BE2C (cell line): ENCODE data around the gene ZNRF2.

ENCODE experiments used
- DNase-seq: peaks from one replicate; pipeline ENCODE4 v3.0.0-alpha.2; 2020
- H3K27me3 ChIP-seq: fragments of 250-450 bp; sonication (Bioruptor Pico); 2 replicates; pipeline ENCODE4 v1.5.1; 2020; ENCODE audit warnings: mild to moderate bottlenecking
- H3K36me3 ChIP-seq: fragments of 250-450 bp; sonication (Bioruptor Pico); 2 replicates; pipeline ENCODE4 v1.5.1; 2020; ENCODE audit warnings: mild to moderate bottlenecking
- H3K4me1 ChIP-seq: fragments of 250-450 bp; sonication (Bioruptor Pico); 2 replicates; pipeline ENCODE4 v1.5.1; 2020
- H3K4me3 ChIP-seq: 2 replicates; pipeline ENCODE4 v1.5.1; 2011; ENCODE audit warnings: low read depth, low read length
- H3K9me3 ChIP-seq: fragments of 250-450 bp; sonication (Bioruptor Pico); 2 replicates; pipeline ENCODE4 v1.5.1; 2020
- TF ChIP-seq, protein P1 (sequence below): IDR thresholded peaks from 2 replicates; pipeline ENCODE4 v1.5.1; 2012; ENCODE audit warnings: mild to moderate bottlenecking, low read depth, low read length

ZNRF2 gene

DNA sequence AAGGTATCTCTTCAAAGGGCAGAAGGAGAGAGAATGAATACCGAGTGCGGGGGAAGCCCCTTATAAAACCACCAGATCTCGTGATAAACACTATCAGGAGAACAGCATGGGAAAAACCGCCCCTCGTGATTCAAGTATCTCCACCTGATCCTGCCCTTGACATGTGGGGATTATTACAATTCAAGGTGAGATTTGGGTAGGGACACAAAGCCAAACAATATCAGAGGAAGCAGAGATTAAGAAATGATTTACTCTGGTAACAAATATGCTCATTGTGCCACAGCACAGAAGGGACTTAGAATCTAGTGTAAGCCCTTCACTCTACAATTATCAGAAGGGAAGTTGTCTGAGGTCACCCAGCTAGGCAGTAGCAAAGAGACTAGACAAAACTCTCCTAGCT is 40.1 kb upstream of the ZNRF2 start:
- no peaks in the 10 kb centered on the region for H3K36me3 ChIP-seq
- H3K4me3 ChIP-seq: no peak overlapping the region
- DNase-seq: no peak
- H3K4me1 ChIP-seq: no peaks in the 10 kb centered on the region
- TF ChIP-seq, protein P1, sequence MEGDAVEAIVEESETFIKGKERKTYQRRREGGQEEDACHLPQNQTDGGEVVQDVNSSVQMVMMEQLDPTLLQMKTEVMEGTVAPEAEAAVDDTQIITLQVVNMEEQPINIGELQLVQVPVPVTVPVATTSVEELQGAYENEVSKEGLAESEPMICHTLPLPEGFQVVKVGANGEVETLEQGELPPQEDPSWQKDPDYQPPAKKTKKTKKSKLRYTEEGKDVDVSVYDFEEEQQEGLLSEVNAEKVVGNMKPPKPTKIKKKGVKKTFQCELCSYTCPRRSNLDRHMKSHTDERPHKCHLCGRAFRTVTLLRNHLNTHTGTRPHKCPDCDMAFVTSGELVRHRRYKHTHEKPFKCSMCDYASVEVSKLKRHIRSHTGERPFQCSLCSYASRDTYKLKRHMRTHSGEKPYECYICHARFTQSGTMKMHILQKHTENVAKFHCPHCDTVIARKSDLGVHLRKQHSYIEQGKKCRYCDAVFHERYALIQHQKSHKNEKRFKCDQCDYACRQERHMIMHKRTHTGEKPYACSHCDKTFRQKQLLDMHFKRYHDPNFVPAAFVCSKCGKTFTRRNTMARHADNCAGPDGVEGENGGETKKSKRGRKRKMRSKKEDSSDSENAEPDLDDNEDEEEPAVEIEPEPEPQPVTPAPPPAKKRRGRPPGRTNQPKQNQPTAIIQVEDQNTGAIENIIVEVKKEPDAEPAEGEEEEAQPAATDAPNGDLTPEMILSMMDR: no peak
- H3K9me3 ChIP-seq: no peaks in the 10 kb centered on the region
- no peaks in the 10 kb centered on the region for H3K27me3 ChIP-seq

DNA sequence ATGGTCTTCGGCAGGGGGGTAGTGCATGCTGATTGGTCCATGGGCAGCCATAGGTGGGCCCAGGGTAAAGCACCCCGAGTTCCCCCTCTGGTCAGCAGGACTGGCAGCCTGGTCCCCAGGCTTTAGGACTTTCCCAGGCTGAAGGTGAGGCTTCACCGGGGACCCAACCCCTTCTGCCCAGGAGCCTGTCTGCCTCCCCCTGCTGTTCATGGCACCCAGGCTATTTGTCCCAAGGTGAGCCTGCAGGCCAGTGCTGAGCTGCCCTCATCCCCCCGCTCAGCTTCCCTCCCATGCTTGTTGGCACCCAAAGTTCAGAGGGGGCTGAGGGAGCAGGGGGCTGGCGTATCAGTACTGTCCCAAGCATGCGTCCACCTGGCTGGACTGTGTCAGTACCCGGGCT is 38.5 kb upstream of the ZNRF2 start:
- TF ChIP-seq, protein P1: no peak
- Histone ChIP-seq H3K4me3 (no peak overlapping the region), H3K9me3 (no peaks in the 10 kb centered on the region), H3K4me1 (no peaks in the 10 kb centered on the region), H3K36me3 (no peaks in the 10 kb centered on the region), H3K27me3 (no peaks in the 10 kb centered on the region)
- no peak for DNase-seq

GRCh38 chr7:30246392-30246791 is 38.0 kb upstream of the ZNRF2 start:
- Histone ChIP-seq H3K4me3 (no peak overlapping the region), H3K36me3 (no peaks in the 10 kb centered on the region), H3K9me3 (no peaks in the 10 kb centered on the region), H3K4me1 (no peaks in the 10 kb centered on the region), H3K27me3 (no peaks in the 10 kb centered on the region)
- DNase-seq: no peak
- TF ChIP-seq, protein P1: no peak

GRCh38 chr7:30247541-30248401 is 36.6 kb upstream of the ZNRF2 start:
- H3K9me3 ChIP-seq: no peaks in the 10 kb centered on the region
- no peak overlapping the region for H3K4me3 ChIP-seq
- no peaks in the 10 kb centered on the region for H3K36me3 ChIP-seq
- TF ChIP-seq, protein P1: no peak
- no peaks in the 10 kb centered on the region for H3K27me3 ChIP-seq
- no peaks in the 10 kb centered on the region for H3K4me1 ChIP-seq
- DNase-seq: no peak

- TF ChIP-seq, protein P1: no peak
- no peak for DNase-seq
Observed at GRCh38 chr7:30249316-30249715, 35.1 kb upstream of the ZNRF2 start.

More at GRCh38 chr7:30249316-30249715, 35.1 kb upstream of the ZNRF2 start:
- no peaks in the 10 kb centered on the region for H3K27me3 ChIP-seq
- H3K9me3 ChIP-seq: no peaks in the 10 kb centered on the region
- H3K4me1 ChIP-seq: no peaks in the 10 kb centered on the region
- no peak overlapping the region for H3K4me3 ChIP-seq
- no peaks in the 10 kb centered on the region for H3K36me3 ChIP-seq
